ENCODE data around the gene MFAP3L. TPM values are rescaled to one million over a fixed set of nuclear protein-coding genes. Genes with fewer than 3 reads are reported as not detected.

MFAP3L gene
- total RNA-seq, 1 donor from 2014 or later: 2.8 TPM

GRCh38 chr4:170005472-170005871, 20.7 kb downstream of the MFAP3L start:
- Mint-ChIP-seq H3K27me3 (ENCODE audit: low read depth) (no peaks in the 10 kb centered on the region), H3K4me1 (peaks cover 13% of the 10 kb centered on the region), H3K9me3 (peaks cover 3% of the 10 kb centered on the region), H3K4me3 (no peak overlapping the region), H3K27ac (ENCODE audit: unreplicated experiment) (no peak overlapping the region), H3K36me3 (ENCODE audit: low read depth) (no peaks in the 10 kb centered on the region)
- TF ChIP-seq CTCF (conservative IDR thresholded peaks at IDR 0.05): no peak
- no peak for DNase-seq (ENCODE audit: low read depth, low spot score)

DNA sequence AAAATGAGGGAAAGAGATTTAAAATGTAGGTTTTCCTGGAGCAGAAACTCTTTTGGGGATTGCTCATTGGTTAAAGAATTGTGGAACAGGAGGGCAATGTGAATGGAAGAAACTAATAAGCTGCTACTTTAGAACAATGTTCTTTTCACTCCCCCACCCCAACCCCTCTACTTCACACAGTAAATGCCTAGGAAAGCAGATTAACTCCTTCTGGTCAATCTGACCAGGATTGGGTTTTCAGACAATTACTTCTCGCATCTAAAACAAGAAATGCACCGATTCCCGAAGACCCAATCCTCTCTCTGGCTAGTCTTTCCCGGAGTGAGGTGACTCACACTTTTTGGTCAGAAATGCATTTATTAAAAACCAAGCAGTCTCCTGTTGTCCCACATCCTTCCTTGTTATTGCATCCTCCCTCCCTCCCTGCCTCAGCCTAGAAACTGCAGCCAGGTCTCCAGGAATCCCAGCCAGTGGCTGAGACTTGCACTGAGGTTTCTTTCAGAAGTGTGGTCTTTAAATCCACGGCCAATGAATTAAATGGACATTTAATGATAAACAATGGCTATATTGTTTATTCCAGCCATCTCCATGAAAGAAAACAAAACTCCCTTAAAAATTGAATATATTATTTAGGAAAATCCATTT, 21.4 kb downstream of the MFAP3L start:
- H3K9me3 Mint-ChIP-seq: no peaks in the 10 kb centered on the region
- no peak overlapping the region for H3K4me3 Mint-ChIP-seq
- no peaks in the 10 kb centered on the region for H3K27me3 Mint-ChIP-seq (ENCODE audit: low read depth)
- DNase-seq (ENCODE audit: low read depth, low spot score): no peak
- H3K27ac Mint-ChIP-seq (ENCODE audit: unreplicated experiment): no peak overlapping the region
- no peak for TF ChIP-seq CTCF (conservative IDR thresholded peaks at IDR 0.05)
- H3K36me3 Mint-ChIP-seq (ENCODE audit: low read depth): no peaks in the 10 kb centered on the region
- H3K4me1 Mint-ChIP-seq: peaks cover 13% of the 10 kb centered on the region

DNA sequence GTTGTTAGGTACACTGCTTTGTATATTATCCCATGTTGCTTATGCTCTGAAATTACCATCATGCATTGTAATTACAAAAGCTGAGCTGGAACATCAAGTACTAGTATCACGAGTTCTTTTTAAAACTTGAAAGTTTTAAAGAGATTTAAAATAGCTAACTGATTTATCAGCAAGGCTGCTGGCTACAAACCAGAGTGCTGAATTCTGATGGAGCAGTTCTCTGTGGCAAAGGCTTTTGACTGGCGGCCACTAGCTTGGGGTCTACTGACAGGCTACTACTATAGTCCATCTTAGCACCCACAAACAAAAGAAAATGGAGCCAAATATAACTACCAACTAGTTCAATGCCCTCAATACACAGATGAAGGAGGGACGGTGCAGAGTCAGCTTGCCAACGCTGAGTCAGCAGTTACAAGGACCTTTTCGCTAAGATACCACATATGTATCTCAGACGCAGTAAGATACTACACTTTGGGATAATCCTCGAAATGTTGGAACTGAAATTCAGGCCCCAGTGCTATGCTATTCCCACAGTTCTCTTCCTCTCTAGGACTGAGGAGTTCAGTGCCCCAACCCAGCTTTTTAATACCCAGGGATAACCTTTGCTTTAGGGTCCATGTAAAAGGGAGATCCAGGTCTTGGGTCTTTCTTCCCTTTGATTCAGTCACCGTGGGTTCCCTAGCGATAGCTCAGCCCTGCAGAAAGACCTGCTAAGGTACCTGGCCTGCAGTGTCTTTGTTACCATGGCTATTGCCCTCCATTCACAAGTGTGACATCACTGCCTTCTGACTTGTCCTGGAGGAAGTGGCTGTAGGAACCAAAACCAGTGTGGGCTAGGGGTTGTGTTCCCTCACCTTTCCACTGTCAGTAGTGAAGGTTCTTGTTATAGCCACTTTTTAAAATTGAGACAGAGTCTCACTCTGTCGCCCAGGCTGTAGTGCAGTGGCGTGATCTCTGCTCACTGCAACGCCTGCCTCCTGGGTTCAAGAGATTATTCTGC, 22.8 kb downstream of the MFAP3L start:
- Mint-ChIP-seq H3K4me1 (peaks cover 13% of the 10 kb centered on the region), H3K4me3 (no peak overlapping the region), H3K27ac (ENCODE audit: unreplicated experiment) (no peak overlapping the region), H3K9me3 (no peaks in the 10 kb centered on the region), H3K36me3 (ENCODE audit: low read depth) (no peaks in the 10 kb centered on the region), H3K27me3 (ENCODE audit: low read depth) (no peaks in the 10 kb centered on the region)
- DNase-seq (ENCODE audit: low read depth, low spot score): no peak
- TF ChIP-seq CTCF (conservative IDR thresholded peaks at IDR 0.05): no peak

DNA sequence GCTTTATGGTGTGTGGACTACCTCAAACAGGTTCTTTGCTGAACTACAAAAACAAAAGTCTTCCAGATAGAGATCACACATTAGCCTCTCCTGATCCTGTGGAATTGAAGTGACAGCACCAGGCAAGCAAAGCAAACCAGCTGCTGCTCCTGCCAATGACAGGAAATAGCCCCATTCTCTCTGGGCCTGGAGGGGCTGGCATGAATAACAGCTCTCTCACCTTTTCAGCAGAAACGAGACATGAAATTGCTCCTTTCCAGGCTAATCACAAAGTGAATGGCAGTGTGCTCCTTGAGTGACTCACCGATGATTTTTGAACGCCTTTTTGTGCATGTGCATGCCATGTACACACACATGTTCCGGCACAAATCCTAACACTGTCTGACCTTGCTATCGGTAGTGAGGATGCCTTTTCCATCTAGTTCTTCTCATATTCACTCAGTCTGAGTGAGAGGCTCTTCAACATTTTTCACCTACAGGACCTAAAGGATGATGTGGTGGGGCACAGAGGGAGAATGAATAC, 24.4 kb downstream of the MFAP3L start:
- peaks cover 13% of the 10 kb centered on the region for H3K4me1 Mint-ChIP-seq
- no peak for TF ChIP-seq CTCF (conservative IDR thresholded peaks at IDR 0.05)
- no peak overlapping the region for H3K27ac Mint-ChIP-seq (ENCODE audit: unreplicated experiment)
- H3K4me3 Mint-ChIP-seq: no peak overlapping the region
- H3K27me3 Mint-ChIP-seq (ENCODE audit: low read depth): no peaks in the 10 kb centered on the region
- no peaks in the 10 kb centered on the region for H3K36me3 Mint-ChIP-seq (ENCODE audit: low read depth)
- no peak for DNase-seq (ENCODE audit: low read depth, low spot score)
- H3K9me3 Mint-ChIP-seq: no peaks in the 10 kb centered on the region

DNA sequence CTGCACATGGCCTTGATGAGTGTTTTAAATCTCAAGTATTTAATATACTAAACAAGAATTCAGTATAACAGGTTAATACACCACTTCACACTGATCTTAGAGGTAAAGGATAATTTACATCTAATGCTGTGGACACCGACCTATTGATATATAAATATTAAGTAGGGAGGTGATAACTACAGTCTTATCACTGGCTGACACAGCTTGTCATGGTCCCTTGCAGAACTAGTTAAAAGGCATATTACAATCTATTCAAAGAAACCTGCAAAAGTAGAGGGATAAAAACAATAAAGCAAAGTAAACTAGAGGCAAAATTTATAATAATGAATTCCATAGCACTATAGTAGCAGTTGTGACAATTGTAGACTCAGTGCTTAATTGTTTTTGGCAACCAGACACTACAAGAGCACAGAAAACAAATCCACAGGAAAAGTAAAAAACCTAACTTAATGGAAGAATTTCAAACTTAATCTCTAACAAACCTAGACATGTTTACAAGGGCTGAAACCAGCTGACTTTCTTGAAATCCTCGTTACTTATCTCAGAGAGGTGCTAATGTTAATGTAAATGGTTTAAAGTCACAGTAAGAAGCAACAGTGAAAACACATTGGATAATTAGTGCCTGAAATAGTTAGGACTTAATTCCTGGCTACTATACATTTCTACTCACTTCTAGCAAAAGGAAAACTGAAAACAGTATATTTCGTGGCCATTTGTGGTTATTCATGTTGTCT, 25.0 kb downstream of the MFAP3L start:
- Mint-ChIP-seq H3K36me3 (ENCODE audit: low read depth) (no peaks in the 10 kb centered on the region), H3K4me1 (peaks cover 17% of the 10 kb centered on the region), H3K27ac (ENCODE audit: unreplicated experiment) (no peak overlapping the region), H3K4me3 (no peak overlapping the region), H3K9me3 (no peaks in the 10 kb centered on the region), H3K27me3 (ENCODE audit: low read depth) (no peaks in the 10 kb centered on the region)
- no peak for DNase-seq (ENCODE audit: low read depth, low spot score)
- TF ChIP-seq CTCF (conservative IDR thresholded peaks at IDR 0.05): no peak
